GM18505 (cell line): Measurements from ENCODE around the gene ALB.
"Not testable (repeated sequence)": the region's sequence is repeated elsewhere in the genome, so short reads cannot be mapped to it uniquely, and the experiment has no call there.

Source experiments
- ATAC-seq: cut with Tn5 transposase; IDR thresholded peaks from one replicate; pipeline ENCODE4 v1.9.1; 2021; ENCODE audit not compliant: unreplicated experiment
- POLR2A ChIP-seq: IDR thresholded peaks from 4 replicates; pipeline ENCODE4 v1.6.1; 2011; ENCODE audit warnings: borderline replicate concordance; ENCODE audit not compliant: insufficient read depth, insufficient read length; ENCODE audit errors: extremely low read depth

ALB gene

GRCh38 chr4:73404042-73404441, at the start of gene ALB:
Gene ALB (plus strand): TSS chr4:73404287. CDS start chr4:73404328, 41 bp downstream.
- ATAC-seq: no peak
- no peak for TF ChIP-seq POLR2A

- not testable (repeated sequence) for ATAC-seq
Observed at GRCh38 chr4:73357174-73357573, 46.9 kb upstream of the ALB start.

GRCh38 chr4:73369506-73370199, 34.4 kb upstream of the ALB start:
- ATAC-seq: not testable (repeated sequence)

DNA sequence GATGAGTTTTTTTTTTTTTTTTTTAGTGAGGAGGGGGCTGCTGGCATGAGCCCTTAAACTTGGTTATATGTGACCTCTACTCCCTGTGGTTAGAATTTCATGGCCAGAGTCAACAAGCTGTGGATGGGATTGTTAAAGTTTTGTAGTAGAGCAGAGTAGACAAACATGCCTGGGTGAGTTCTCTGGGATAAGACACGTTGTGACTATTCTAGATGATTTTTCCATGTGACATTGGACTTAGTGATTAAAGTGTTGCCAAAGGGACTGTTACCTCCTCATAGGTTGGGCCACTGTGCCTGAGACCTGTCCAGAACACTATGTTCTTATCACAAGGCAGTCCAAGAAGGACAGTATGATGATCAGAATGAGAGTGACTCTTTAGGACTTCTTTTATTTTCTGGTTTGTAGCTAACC, 28.8 kb upstream of the ALB start:
- no peak for ATAC-seq
- TF ChIP-seq POLR2A: no peak

- no peak for ATAC-seq
- TF ChIP-seq POLR2A: no peak
Observed at GRCh38 chr4:73376251-73376650, 27.8 kb upstream of the ALB start.

- no peak for ATAC-seq
- TF ChIP-seq POLR2A: no peak
Observed at GRCh38 chr4:73376976-73377375, 27.1 kb upstream of the ALB start.

GRCh38 chr4:73378887-73379286, 25.2 kb upstream of the ALB start:
- no peak for TF ChIP-seq POLR2A
- no peak for ATAC-seq

GRCh38 chr4:73379946-73380345, 24.1 kb upstream of the ALB start:
- TF ChIP-seq POLR2A: no peak
- no peak for ATAC-seq

DNA sequence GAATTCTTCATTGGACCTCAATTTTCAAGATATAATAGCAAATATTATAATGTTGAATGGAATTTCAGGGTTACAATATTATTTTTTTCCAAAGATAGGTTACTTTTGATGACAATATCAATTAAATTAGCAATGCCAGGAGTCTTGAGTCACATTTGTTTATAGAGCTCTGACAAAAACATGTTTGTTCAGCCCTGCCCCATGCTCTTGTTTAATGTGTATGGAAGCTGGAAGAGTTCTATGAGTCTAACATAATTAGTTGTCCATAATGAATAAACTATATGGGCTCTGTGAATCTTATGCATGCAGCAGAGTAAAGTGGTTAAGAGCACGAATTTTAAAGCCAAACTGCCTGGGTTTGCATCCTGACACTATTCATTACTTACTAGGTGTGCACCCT, 22.9 kb upstream of the ALB start:
- no peak for TF ChIP-seq POLR2A

DNA sequence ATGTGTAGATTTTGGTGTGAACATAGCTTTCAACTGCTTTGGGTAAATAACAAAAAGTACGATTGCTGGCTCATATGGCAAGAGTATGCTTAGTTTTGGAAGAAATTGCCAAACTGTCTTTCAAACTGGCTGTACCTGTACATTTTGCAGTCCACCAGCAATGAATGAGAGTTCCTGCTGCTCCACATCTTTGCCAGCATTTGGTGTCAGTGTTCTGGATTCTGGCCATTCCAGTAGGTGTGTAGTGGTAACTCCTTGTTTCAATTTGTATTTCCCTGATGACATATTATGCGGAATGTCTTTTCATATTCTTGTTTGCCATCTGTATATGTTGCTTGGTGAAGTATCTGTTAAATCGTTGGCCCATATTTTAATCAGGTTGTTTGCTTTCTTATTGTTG, 20.6 kb upstream of the ALB start:
- ATAC-seq: no peak
- TF ChIP-seq POLR2A: no peak

More for the DNA sequence above, 22.9 kb upstream of the ALB start:
- no peak for ATAC-seq

DNA sequence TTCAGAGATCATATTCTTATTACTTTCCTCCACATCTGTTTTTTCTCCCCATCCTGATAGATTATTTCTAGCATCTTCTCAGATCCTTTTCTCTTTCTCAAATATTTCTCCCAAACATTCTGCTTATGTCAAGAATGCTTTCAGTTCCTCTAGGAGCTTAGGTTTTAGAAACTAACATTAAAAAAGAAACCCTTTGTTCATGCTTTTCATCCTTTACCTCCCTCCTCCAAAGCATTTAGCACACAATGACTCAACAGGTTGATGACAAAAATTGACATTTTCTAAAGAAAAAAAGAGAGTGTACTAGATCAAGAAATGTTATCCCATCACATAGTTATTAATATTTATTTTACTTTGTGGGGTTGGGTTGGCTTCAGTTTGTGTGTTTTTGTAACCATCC, 16.5 kb upstream of the ALB start:
- TF ChIP-seq POLR2A: no peak
- ATAC-seq: no peak

DNA sequence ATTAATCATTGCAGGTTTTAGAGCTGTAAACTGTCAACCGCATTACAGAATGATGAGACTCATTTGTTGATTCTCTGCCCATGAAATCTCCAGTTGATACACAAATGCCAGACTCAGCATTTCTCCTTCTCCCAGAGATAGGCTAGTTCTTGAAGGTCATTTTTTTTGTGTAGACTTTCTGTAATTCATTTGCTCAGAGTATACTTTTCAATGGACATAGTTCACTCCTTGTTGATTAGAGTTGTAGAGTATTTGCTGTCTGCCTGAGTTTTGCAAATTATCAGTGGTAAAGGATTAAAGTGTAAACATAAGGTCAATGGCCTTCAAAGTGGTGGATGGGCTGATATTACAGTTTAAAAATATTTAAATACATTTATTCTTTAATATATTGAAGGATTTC, 15.2 kb upstream of the ALB start:
- no peak for TF ChIP-seq POLR2A
- ATAC-seq: no peak

GRCh38 chr4:73389663-73390062, 14.4 kb upstream of the ALB start:
- not testable (repeated sequence) for ATAC-seq

- ATAC-seq: no peak
- no peak for TF ChIP-seq POLR2A
Observed at GRCh38 chr4:73391774-73392173, 12.3 kb upstream of the ALB start.

DNA sequence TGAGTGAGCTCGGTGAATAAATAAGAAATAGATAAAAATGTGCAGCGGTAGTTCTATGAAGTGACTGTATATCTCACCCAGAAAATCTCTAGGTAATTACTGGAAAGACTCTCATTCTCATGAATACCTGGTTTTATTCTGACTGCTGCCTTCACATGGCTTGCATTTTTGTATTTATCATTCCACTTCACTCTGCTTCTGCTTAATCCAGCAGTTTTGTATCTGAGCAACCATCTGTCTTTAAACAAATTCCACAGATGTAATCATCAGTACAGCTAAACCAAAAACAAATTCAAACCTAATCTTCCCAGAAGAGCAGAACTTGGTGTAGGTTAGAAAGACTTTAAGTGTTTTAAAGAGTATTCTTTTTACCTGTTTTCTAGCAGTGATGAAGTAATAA, 11.2 kb upstream of the ALB start:
- TF ChIP-seq POLR2A: no peak
- ATAC-seq: no peak
